ENCODE measurements around the gene SLC41A3. TPM values are rescaled to one million over a fixed set of nuclear protein-coding genes. Genes with fewer than 3 reads are reported as not detected.

The SLC41A3 gene
- total RNA-seq, 1 donor from 2014 or later: 31.6 TPM

DNA sequence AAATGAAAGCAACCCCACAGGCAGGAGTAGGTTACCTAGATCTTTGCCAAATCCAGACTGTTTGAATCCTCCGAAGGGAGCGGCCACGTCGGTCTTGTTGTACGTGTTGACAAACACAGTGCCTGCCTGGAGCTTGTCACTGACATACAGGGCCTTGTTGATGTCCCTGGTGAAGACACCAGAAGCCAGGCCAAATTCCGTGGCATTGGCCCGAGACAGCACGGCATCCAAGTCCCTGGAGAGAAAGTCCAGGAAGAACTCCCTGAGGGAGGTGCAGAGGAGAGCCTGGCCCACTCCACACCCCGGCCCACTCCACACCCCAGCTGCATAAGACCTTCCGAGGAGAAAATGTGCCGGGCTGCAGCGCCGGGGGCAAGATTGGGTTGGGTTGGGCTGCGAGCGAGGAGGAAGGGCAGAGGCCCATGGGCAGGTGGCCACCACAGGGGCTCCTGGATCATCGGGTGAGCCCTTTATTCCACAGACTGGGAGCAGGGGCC, 21.8 kb upstream of the SLC41A3 start:
- Histone ChIP-seq H3K79me2 (ENCODE audit: insufficient read depth, low read length) (no peaks in the 10 kb centered on the region), H3K4me2 (ENCODE audit: low read length) (no peak overlapping the region), H3K36me3 (ENCODE audit: insufficient read depth, low read length) (no peaks in the 10 kb centered on the region), H3K27me3 (ENCODE audit: insufficient read depth, low read length) (no peaks in the 10 kb centered on the region), H3K27ac (ENCODE audit: low read depth, low read length) (no peak overlapping the region), H3K4me1 (ENCODE audit: insufficient read depth, low read length) (no peaks in the 10 kb centered on the region), H2AFZ (ENCODE audit: low read depth, low read length) (no peak overlapping the region), H3K4me3 (ENCODE audit: insufficient read depth, low read depth, low read length) (no peak overlapping the region), H4K20me1 (ENCODE audit: insufficient read depth, low read length) (no peaks in the 10 kb centered on the region), H3K9ac (ENCODE audit: low read length) (no peak overlapping the region), H3K9me3 (ENCODE audit: insufficient read depth, low read depth, low read length) (no peaks in the 10 kb centered on the region)
- Mint-ChIP-seq H3K4me1 (ENCODE audit: low read depth, unreplicated experiment) (peaks cover under 1% of the 10 kb centered on the region), H3K4me3 (ENCODE audit: unreplicated experiment) (no peak overlapping the region), H3K36me3 (ENCODE audit: low read depth, unreplicated experiment) (no peaks in the 10 kb centered on the region), H3K27me3 (ENCODE audit: low read depth, unreplicated experiment) (peaks cover 19% of the 10 kb centered on the region), H3K27ac (ENCODE audit: unreplicated experiment) (no peak overlapping the region), H3K9me3 (ENCODE audit: unreplicated experiment) (peaks cover 7% of the 10 kb centered on the region)
- DNase-seq (ENCODE audit: low read depth): no peak
- FAIRE-seq: no peak
- no peak for TF ChIP-seq EZH2 (IDR thresholded peaks at IDR 0.05; ENCODE audit: insufficient read depth, low read length)
- TF ChIP-seq, protein P1, sequence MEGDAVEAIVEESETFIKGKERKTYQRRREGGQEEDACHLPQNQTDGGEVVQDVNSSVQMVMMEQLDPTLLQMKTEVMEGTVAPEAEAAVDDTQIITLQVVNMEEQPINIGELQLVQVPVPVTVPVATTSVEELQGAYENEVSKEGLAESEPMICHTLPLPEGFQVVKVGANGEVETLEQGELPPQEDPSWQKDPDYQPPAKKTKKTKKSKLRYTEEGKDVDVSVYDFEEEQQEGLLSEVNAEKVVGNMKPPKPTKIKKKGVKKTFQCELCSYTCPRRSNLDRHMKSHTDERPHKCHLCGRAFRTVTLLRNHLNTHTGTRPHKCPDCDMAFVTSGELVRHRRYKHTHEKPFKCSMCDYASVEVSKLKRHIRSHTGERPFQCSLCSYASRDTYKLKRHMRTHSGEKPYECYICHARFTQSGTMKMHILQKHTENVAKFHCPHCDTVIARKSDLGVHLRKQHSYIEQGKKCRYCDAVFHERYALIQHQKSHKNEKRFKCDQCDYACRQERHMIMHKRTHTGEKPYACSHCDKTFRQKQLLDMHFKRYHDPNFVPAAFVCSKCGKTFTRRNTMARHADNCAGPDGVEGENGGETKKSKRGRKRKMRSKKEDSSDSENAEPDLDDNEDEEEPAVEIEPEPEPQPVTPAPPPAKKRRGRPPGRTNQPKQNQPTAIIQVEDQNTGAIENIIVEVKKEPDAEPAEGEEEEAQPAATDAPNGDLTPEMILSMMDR (IDR thresholded peaks at IDR 0.05; ENCODE audit: insufficient read depth, low read depth, low read length): no peak

DNA sequence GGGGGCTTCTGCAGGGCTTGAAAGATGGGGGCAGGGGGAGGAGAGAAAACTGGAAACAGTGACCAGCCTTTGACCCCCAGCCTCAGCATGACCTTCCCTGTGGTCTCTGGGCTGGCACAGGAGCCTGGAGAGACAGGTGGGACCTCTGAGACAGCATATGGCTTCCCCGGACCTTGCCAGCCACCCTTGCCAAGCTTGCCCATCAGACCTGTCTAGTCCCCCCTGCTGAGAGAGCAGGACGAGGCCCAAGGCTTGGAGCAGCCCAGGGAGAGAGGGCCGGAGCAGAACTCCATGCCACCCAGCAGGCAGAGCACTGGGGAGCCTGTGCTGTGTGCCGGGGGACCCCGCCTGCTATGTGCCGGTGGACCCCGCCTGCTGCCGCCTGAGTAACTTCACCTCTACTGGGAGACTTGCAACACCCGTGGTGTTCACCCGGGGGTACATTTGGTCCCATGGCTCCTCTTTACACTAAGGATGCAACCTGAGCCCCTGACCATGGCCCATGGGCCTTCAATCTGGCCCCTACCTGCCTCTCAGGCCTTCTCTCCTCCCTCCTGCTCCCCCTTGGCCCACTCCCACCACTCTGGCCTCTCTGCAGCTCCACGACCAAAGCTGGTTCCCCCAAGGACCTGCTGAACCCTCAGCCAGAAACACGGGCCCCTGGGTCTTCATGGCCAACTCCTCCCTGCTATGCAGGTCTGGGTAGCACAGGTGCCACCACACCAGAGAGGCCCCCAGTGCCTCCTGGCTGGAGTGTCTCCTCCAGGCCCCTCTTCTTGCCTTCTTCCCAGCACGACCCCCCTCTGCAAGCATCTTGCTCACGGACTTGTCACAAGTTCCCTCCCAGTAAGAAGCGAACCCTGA, 21.1 kb upstream of the SLC41A3 start:
- no peak for FAIRE-seq
- H3K9me3 Mint-ChIP-seq (ENCODE audit: unreplicated experiment): peaks cover 7% of the 10 kb centered on the region
- H3K4me1 ChIP-seq (ENCODE audit: insufficient read depth, low read length): no peaks in the 10 kb centered on the region
- H3K27ac Mint-ChIP-seq (ENCODE audit: unreplicated experiment): no peak overlapping the region
- H3K36me3 ChIP-seq (ENCODE audit: insufficient read depth, low read length): no peaks in the 10 kb centered on the region
- no peak overlapping the region for H3K4me3 ChIP-seq (ENCODE audit: insufficient read depth, low read depth, low read length)
- H3K4me2 ChIP-seq (ENCODE audit: low read length): no peak overlapping the region
- no peak for TF ChIP-seq EZH2 (IDR thresholded peaks at IDR 0.05; ENCODE audit: insufficient read depth, low read length)
- TF ChIP-seq, protein P1 (IDR thresholded peaks at IDR 0.05; ENCODE audit: insufficient read depth, low read depth, low read length): no peak
- peaks cover 13% of the 10 kb centered on the region for H3K27me3 Mint-ChIP-seq (ENCODE audit: low read depth, unreplicated experiment)
- DNase-seq (ENCODE audit: low read depth): no peak
- no peak overlapping the region for H2AFZ ChIP-seq (ENCODE audit: low read depth, low read length)
- H3K9ac ChIP-seq (ENCODE audit: low read length): no peak overlapping the region
- H3K36me3 Mint-ChIP-seq (ENCODE audit: low read depth, unreplicated experiment): no peaks in the 10 kb centered on the region
- no peak overlapping the region for H3K27ac ChIP-seq (ENCODE audit: low read depth, low read length)
- H4K20me1 ChIP-seq (ENCODE audit: insufficient read depth, low read length): no peaks in the 10 kb centered on the region
- no peaks in the 10 kb centered on the region for H3K9me3 ChIP-seq (ENCODE audit: insufficient read depth, low read depth, low read length)
- H3K27me3 ChIP-seq (ENCODE audit: insufficient read depth, low read length): no peaks in the 10 kb centered on the region
- H3K4me1 Mint-ChIP-seq (ENCODE audit: low read depth, unreplicated experiment): peaks cover 8% of the 10 kb centered on the region
- no peak overlapping the region for H3K4me3 Mint-ChIP-seq (ENCODE audit: unreplicated experiment)
- H3K79me2 ChIP-seq (ENCODE audit: insufficient read depth, low read length): no peaks in the 10 kb centered on the region
